ENCODE data around the gene C11orf21.

The C11orf21 gene

GRCh38 chr11:2330696-2331095 lies 29.0 kb upstream of the C11orf21 start:
- H3K27me3 Mint-ChIP-seq, result peaks cover 22% of the 10 kb centered on the region
- no peak overlapping the region for H3K27ac Mint-ChIP-seq
- no peak overlapping the region for H3K4me3 Mint-ChIP-seq
- H3K36me3 Mint-ChIP-seq, result peaks cover 5% of the 10 kb centered on the region
- H3K9me3 Mint-ChIP-seq, result peaks cover 7% of the 10 kb centered on the region
- no peaks in the 10 kb centered on the region for H3K4me1 Mint-ChIP-seq
- CTCF ChIA-PET, result no interaction called here
- DNase-seq, result no peak

- Mint-ChIP-seq H3K4me3 (no peak overlapping the region), H3K4me1 (no peaks in the 10 kb centered on the region), H3K9me3 (peaks cover 7% of the 10 kb centered on the region), H3K36me3 (peaks cover 5% of the 10 kb centered on the region), H3K27ac (no peak overlapping the region), H3K27me3 (peaks cover 19% of the 10 kb centered on the region)
- CTCF ChIA-PET, result no interaction called here
- DNase-seq, result no peak
These were observed 27.8 kb upstream of the C11orf21 start for GRCh38 chr11:2329551-2329950.

GRCh38 chr11:2328656-2329354 lies 27.1 kb upstream of the C11orf21 start:
- no peak for DNase-seq
- Mint-ChIP-seq H3K4me3 (no peak overlapping the region), H3K36me3 (peaks cover 5% of the 10 kb centered on the region), H3K9me3 (peaks cover 7% of the 10 kb centered on the region), H3K27ac (no peak overlapping the region), H3K27me3 (peaks cover 19% of the 10 kb centered on the region), H3K4me1 (no peaks in the 10 kb centered on the region)
- CTCF ChIA-PET, result interaction anchor here (0.9 kb wide), 1 partner anchor 24 kb away, joined by 5 read pairs; no protein-coding TSS in a partner anchor

GRCh38 chr11:2328021-2328420 lies 26.3 kb upstream of the C11orf21 start:
- Mint-ChIP-seq H3K4me1 (no peaks in the 10 kb centered on the region), H3K27me3 (peaks cover 21% of the 10 kb centered on the region), H3K27ac (no peak overlapping the region), H3K9me3 (peaks cover 7% of the 10 kb centered on the region), H3K4me3 (no peak overlapping the region), H3K36me3 (peaks cover 5% of the 10 kb centered on the region)
- CTCF ChIA-PET, result no interaction called here
- no peak for DNase-seq

- H3K27ac Mint-ChIP-seq, result no peak overlapping the region
- no peak for DNase-seq
- CTCF ChIA-PET, result no interaction called here
- peaks cover 7% of the 10 kb centered on the region for H3K9me3 Mint-ChIP-seq
- H3K27me3 Mint-ChIP-seq, result peaks cover 30% of the 10 kb centered on the region
- H3K36me3 Mint-ChIP-seq, result peaks cover 5% of the 10 kb centered on the region
- H3K4me1 Mint-ChIP-seq, result no peaks in the 10 kb centered on the region
- H3K4me3 Mint-ChIP-seq, result no peak overlapping the region
These were observed 25.3 kb upstream of the C11orf21 start for GRCh38 chr11:2327032-2327431.

GRCh38 chr11:2325719-2326118 lies 24.0 kb upstream of the C11orf21 start:
- Mint-ChIP-seq H3K27ac (no peak overlapping the region), H3K27me3 (peaks cover 43% of the 10 kb centered on the region), H3K36me3 (no peaks in the 10 kb centered on the region), H3K9me3 (peaks cover under 1% of the 10 kb centered on the region), H3K4me1 (no peaks in the 10 kb centered on the region), H3K4me3 (no peak overlapping the region)
- CTCF ChIA-PET, result no interaction called here
- no peak for DNase-seq

- peaks cover 49% of the 10 kb centered on the region for H3K27me3 Mint-ChIP-seq
- no peak for DNase-seq
- no peak overlapping the region for H3K27ac Mint-ChIP-seq
- no peaks in the 10 kb centered on the region for H3K9me3 Mint-ChIP-seq
- H3K4me1 Mint-ChIP-seq, result no peaks in the 10 kb centered on the region
- no peak overlapping the region for H3K4me3 Mint-ChIP-seq
- CTCF ChIA-PET, result no interaction called here
- no peaks in the 10 kb centered on the region for H3K36me3 Mint-ChIP-seq
These were observed 23.4 kb upstream of the C11orf21 start for GRCh38 chr11:2325123-2325522.

- Mint-ChIP-seq H3K9me3 (no peaks in the 10 kb centered on the region), H3K36me3 (no peaks in the 10 kb centered on the region), H3K27me3 (peaks cover 45% of the 10 kb centered on the region), H3K27ac (no peak overlapping the region), H3K4me3 (no peak overlapping the region), H3K4me1 (no peaks in the 10 kb centered on the region)
- DNase-seq, result no peak
- CTCF ChIA-PET, result no interaction called here
These were observed 19.6 kb upstream of the C11orf21 start for GRCh38 chr11:2321311-2321683.

GRCh38 chr11:2320568-2321310 lies 19.0 kb upstream of the C11orf21 start:
- H3K9me3 Mint-ChIP-seq, result no peaks in the 10 kb centered on the region
- no peak overlapping the region for H3K27ac Mint-ChIP-seq
- no peaks in the 10 kb centered on the region for H3K4me1 Mint-ChIP-seq
- no peak overlapping the region for H3K4me3 Mint-ChIP-seq
- H3K27me3 Mint-ChIP-seq, result peaks cover 44% of the 10 kb centered on the region
- H3K36me3 Mint-ChIP-seq, result no peaks in the 10 kb centered on the region
- CTCF ChIA-PET, result interaction anchor here (1.3 kb wide), 1 partner anchor 15 kb away, joined by 6 read pairs; no protein-coding TSS in a partner anchor
- no peak for DNase-seq

GRCh38 chr11:2319791-2320472 lies 18.2 kb upstream of the C11orf21 start:
- DNase-seq, result no peak
- H3K27ac Mint-ChIP-seq, result no peak overlapping the region
- peaks cover 42% of the 10 kb centered on the region for H3K27me3 Mint-ChIP-seq
- CTCF ChIA-PET, result interaction anchor here (1.3 kb wide), 1 partner anchor 14 kb away, joined by 6 read pairs; no protein-coding TSS in a partner anchor
- no peaks in the 10 kb centered on the region for H3K36me3 Mint-ChIP-seq
- no peaks in the 10 kb centered on the region for H3K4me1 Mint-ChIP-seq
- no peaks in the 10 kb centered on the region for H3K9me3 Mint-ChIP-seq
- no peak overlapping the region for H3K4me3 Mint-ChIP-seq

GRCh38 chr11:2318707-2319106 lies 17.0 kb upstream of the C11orf21 start:
- Mint-ChIP-seq H3K27me3 (peaks cover 45% of the 10 kb centered on the region), H3K9me3 (no peaks in the 10 kb centered on the region), H3K27ac (no peak overlapping the region), H3K4me1 (no peaks in the 10 kb centered on the region), H3K36me3 (no peaks in the 10 kb centered on the region), H3K4me3 (no peak overlapping the region)
- CTCF ChIA-PET, result no interaction called here
- peak; percentile 9 for DNase-seq

- Mint-ChIP-seq H3K9me3 (no peaks in the 10 kb centered on the region), H3K27me3 (peaks cover 44% of the 10 kb centered on the region), H3K27ac (no peak overlapping the region), H3K4me3 (no peak overlapping the region), H3K4me1 (no peaks in the 10 kb centered on the region), H3K36me3 (no peaks in the 10 kb centered on the region)
- no peak for DNase-seq
- CTCF ChIA-PET, result no interaction called here
These were observed 16.4 kb upstream of the C11orf21 start for GRCh38 chr11:2318123-2318522.

GRCh38 chr11:2317354-2318050 lies 15.8 kb upstream of the C11orf21 start:
- no peak overlapping the region for H3K4me3 Mint-ChIP-seq
- H3K27me3 Mint-ChIP-seq, result peaks cover 39% of the 10 kb centered on the region
- H3K36me3 Mint-ChIP-seq, result no peaks in the 10 kb centered on the region
- no peaks in the 10 kb centered on the region for H3K9me3 Mint-ChIP-seq
- DNase-seq, result peak; percentile 19
- no peak overlapping the region for H3K27ac Mint-ChIP-seq
- CTCF ChIA-PET, result no interaction called here
- no peaks in the 10 kb centered on the region for H3K4me1 Mint-ChIP-seq

GRCh38 chr11:2316963-2317244 lies 15.2 kb upstream of the C11orf21 start:
- H3K27ac Mint-ChIP-seq, result peak overlapping the region; percentile 9
- H3K36me3 Mint-ChIP-seq, result no peaks in the 10 kb centered on the region
- H3K9me3 Mint-ChIP-seq, result no peaks in the 10 kb centered on the region
- no peak overlapping the region for H3K4me3 Mint-ChIP-seq
- H3K4me1 Mint-ChIP-seq, result no peaks in the 10 kb centered on the region
- CTCF ChIA-PET, result interaction anchor here (1.1 to 1.5 kb wide), 2 partner anchors 11 to 12 kb away, joined by 3 to 7 read pairs; no protein-coding TSS in a partner anchor
- H3K27me3 Mint-ChIP-seq, result peaks cover 33% of the 10 kb centered on the region
- DNase-seq, result no peak
